Natural killer cell (primary cell): ENCODE measurements around the gene HTR2A. TPM values are rescaled to one million over a fixed set of nuclear protein-coding genes. Genes with fewer than 3 reads are reported as not detected.

ENCODE experiments used
- ATAC-seq, 3 donors: fragments of 150-1000 bp in 2 of 3; fragments of 200-7000 bp in 1 of 3; cut with Tn5 transposase; 1 replicate in 1 of 3; 2 replicates in 2 of 3; pipeline ENCODE4 v1.10.0; 2021; ENCODE audit warnings: mild to moderate bottlenecking in 2 of 3, moderate library complexity in 2 of 3
- DNase-seq, 2 donors: peaks; one replicate each; pipeline versions ENCODE4 v3.0.0 to v3.0.0-alpha.2; 2013 to 2021; ENCODE audit warnings: mixed read lengths in 1 of 2
- H3K27ac ChIP-seq: one replicate; pipeline ENCODE4 v1.5.1; 2013; ENCODE audit warnings: mild to moderate bottlenecking, low read length
- H3K27me3 ChIP-seq: one replicate; pipeline ENCODE4 v1.6.1; 2013; ENCODE audit warnings: low read length; ENCODE audit not compliant: control insufficient read depth, insufficient read depth
- H3K36me3 ChIP-seq: one replicate; pipeline ENCODE4 v1.6.1; 2013; ENCODE audit warnings: low read length; ENCODE audit not compliant: control insufficient read depth, insufficient read depth
- H3K4me1 ChIP-seq: one replicate; pipeline ENCODE4 v1.6.1; 2013; ENCODE audit warnings: low read length; ENCODE audit not compliant: control insufficient read depth, insufficient read depth
- H3K4me3 ChIP-seq: one replicate; pipeline ENCODE4 v1.5.1; 2013; ENCODE audit warnings: low read length
- H3K9me3 ChIP-seq: one replicate; pipeline ENCODE4 v1.6.1; 2013; ENCODE audit warnings: low read length; ENCODE audit not compliant: control insufficient read depth, insufficient read depth
- H3K27ac Mint-ChIP-seq, 2 donors: one replicate each; pipeline ENCODE4 v1.8.0; 2022; ENCODE audit warnings: mild to moderate bottlenecking in 2 of 2, mixed read lengths in 2 of 2, moderate library complexity in 1 of 2
- H3K27me3 Mint-ChIP-seq, 2 donors: one replicate each; pipeline ENCODE4 v1.8.0; 2022; ENCODE audit warnings: low read depth in 2 of 2, mixed read lengths in 2 of 2
- H3K36me3 Mint-ChIP-seq: one replicate; pipeline ENCODE4 v1.8.0; 2022; ENCODE audit warnings: mixed read lengths
- H3K4me1 Mint-ChIP-seq, 2 donors: one replicate each; pipeline ENCODE4 v1.8.0; 2022; ENCODE audit warnings: mixed read lengths in 2 of 2
- H3K4me3 Mint-ChIP-seq: one replicate; pipeline ENCODE4 v1.8.0; 2022; ENCODE audit warnings: mild to moderate bottlenecking, moderate library complexity, mixed read lengths
- H3K9me3 Mint-ChIP-seq, 2 donors: one replicate each; pipeline ENCODE4 v1.8.0; 2022; ENCODE audit warnings: mixed read lengths in 2 of 2
- WGBS: methylation state at CpG from one replicate; pipeline ENCODE4 v1.1.7; 2013; ENCODE audit warnings: missing lambda C conversion rate; ENCODE audit not compliant: insufficient coverage; 5-methylcytosine and 5-hydroxymethylcytosine counted together
- intact Hi-C: fragments of 100-400 bp; cut with micrococcal nuclease; formaldehyde crosslinking; loops from one replicate; pipeline ENCODE4 v1.14.2; 2022
- total RNA-seq, 4 donors: library from RNA; stranded (reverse); fragments of 120-200 nt in 1 of 4; gene quantifications; one replicate each; pipeline versions ENCODE4 v1.2.3 to v1.2.4, GENCODE V29; 2013 to 2022
- TF ChIP-seq, protein P1 (sequence below): fragments of 200-600 bp; IDR thresholded peaks from one replicate; pipeline ENCODE4 v1.8.0; 2022; ENCODE audit warnings: antibody characterized with exemption

HTR2A gene
- total RNA-seq, 3 donors from 2014 or later (not counting 1 experiment from before 2014, with no cell fraction given), result not detected

DNA sequence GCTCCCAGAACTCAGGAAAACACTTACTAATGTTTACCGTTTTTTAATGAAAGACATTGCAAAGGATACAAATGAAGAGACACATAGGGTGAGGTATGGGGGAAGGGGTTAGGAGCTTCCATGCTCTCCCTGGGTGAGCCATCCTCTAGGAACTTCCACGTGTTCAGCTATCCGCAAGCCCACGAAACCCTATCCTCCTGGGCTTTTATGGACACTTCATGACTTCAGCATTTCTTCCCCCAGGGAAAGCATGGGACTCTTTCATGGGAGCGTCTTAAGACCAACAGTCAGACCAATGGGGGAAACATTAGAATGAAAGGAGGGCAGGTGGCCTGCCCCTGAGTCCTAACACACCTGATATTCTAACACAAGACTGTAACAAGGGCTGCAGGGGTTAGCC is 93.3 kb downstream of the HTR2A start:
- Histone ChIP-seq H3K4me3 (no peak overlapping the region), H3K9me3 (no peaks in the 10 kb centered on the region), H3K36me3 (no peaks in the 10 kb centered on the region), H3K4me1 (no peaks in the 10 kb centered on the region), H3K27me3 (no peaks in the 10 kb centered on the region), H3K27ac (no peak overlapping the region)
- DNase-seq (no peak), ATAC-seq (no peak)
- Mint-ChIP-seq H3K27me3 (peaks cover 8 to 13% of the 10 kb centered on the region in 2 donors), H3K4me3 (no peak overlapping the region), H3K36me3 (no peaks in the 10 kb centered on the region), H3K27ac (no peak overlapping the region), H3K9me3 (no peaks in the 10 kb centered on the region), H3K4me1 (no peaks in the 10 kb centered on the region)
- intact Hi-C loops, result no loop called here
- TF ChIP-seq, protein P1, sequence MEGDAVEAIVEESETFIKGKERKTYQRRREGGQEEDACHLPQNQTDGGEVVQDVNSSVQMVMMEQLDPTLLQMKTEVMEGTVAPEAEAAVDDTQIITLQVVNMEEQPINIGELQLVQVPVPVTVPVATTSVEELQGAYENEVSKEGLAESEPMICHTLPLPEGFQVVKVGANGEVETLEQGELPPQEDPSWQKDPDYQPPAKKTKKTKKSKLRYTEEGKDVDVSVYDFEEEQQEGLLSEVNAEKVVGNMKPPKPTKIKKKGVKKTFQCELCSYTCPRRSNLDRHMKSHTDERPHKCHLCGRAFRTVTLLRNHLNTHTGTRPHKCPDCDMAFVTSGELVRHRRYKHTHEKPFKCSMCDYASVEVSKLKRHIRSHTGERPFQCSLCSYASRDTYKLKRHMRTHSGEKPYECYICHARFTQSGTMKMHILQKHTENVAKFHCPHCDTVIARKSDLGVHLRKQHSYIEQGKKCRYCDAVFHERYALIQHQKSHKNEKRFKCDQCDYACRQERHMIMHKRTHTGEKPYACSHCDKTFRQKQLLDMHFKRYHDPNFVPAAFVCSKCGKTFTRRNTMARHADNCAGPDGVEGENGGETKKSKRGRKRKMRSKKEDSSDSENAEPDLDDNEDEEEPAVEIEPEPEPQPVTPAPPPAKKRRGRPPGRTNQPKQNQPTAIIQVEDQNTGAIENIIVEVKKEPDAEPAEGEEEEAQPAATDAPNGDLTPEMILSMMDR, result no peak
- WGBS, result 94% methylated on average over 5 of the region's 5 CpGs

DNA sequence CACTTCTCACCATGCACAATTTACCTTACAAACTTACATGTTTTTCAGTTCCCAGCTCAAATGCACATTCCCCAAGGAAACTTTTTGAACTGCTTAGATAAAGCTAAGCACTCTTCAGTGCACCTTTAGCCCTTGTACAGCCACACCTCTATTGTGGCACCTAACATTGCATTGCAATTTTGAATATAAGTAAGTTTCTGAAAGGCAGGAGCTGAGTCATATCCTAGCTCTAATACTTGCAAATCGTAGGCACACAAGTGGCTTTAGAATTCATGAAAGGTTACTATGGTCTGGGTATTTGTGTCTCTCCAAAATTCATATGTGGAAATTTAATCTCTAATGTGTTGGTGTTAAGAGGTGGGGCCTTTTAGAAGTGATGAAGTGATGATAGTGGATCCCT is 95.0 kb downstream of the HTR2A start:
- Histone ChIP-seq H3K4me1 (peaks cover 6% of the 10 kb centered on the region), H3K27ac (no peak overlapping the region), H3K9me3 (no peaks in the 10 kb centered on the region), H3K4me3 (no peak overlapping the region), H3K27me3 (no peaks in the 10 kb centered on the region), H3K36me3 (no peaks in the 10 kb centered on the region)
- H3K27ac Mint-ChIP-seq, result no peak overlapping the region
- peaks cover 7 to 10% of the 10 kb centered on the region in 2 donors for H3K4me1 Mint-ChIP-seq
- peaks cover 0 to 10% of the 10 kb centered on the region in 2 donors for H3K27me3 Mint-ChIP-seq
- H3K4me3 Mint-ChIP-seq, result no peak overlapping the region
- no peak for ATAC-seq
- WGBS, result 56% methylated on average over 1 of the region's 1 CpG
- H3K36me3 Mint-ChIP-seq, result no peaks in the 10 kb centered on the region
- no peaks in the 10 kb centered on the region for H3K9me3 Mint-ChIP-seq
- DNase-seq, result no peak
- TF ChIP-seq, protein P1, result no peak
- intact Hi-C loops, result no loop called here

DNA sequence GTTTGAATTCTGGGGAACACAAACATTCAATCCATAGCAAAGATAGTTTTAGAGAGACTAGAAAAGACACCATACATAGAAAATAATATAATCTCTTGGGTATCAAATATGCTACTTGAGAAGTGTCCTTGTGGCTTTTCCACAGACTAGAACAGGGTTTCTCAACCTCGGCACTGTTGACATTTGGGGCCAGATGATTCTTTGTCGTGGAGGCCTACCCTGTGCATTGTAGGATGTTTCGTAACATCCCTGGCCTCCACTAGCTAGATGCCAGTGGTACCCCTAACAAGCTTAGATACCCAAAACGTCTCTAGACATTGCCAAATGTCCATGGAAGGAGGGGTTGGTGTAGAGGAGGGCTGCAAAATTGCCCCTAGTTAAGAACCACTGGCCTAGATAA is 97.7 kb downstream of the HTR2A start:
- H3K27ac ChIP-seq, result no peak overlapping the region
- Mint-ChIP-seq H3K4me1 (peaks cover 15 to 18% of the 10 kb centered on the region in 2 donors), H3K9me3 (no peaks in the 10 kb centered on the region), H3K4me3 (no peak overlapping the region), H3K27me3 (peaks cover 0 to 9% of the 10 kb centered on the region in 2 donors), H3K36me3 (no peaks in the 10 kb centered on the region), H3K27ac (no peak overlapping the region)
- H3K36me3 ChIP-seq, result no peaks in the 10 kb centered on the region
- intact Hi-C loops, result loop anchor here (5.0 kb wide), 1 partner anchor 47 kb away; no protein-coding TSS in a partner anchor
- no peaks in the 10 kb centered on the region for H3K27me3 ChIP-seq
- ATAC-seq, result no peak
- 93% methylated on average over 3 of the region's 4 CpGs for WGBS
- no peaks in the 10 kb centered on the region for H3K9me3 ChIP-seq
- TF ChIP-seq, protein P1, result no peak
- peaks cover 16% of the 10 kb centered on the region for H3K4me1 ChIP-seq
- H3K4me3 ChIP-seq, result no peak overlapping the region
- no peak for DNase-seq
